B cell (primary cell): ENCODE measurements around the gene AKR1C4. TPM values are rescaled to one million over a fixed set of nuclear protein-coding genes. Genes with fewer than 3 reads are reported as not detected.

Experiments
- ATAC-seq: fragments of 200-7000 bp; cut with Tn5 transposase; one replicate; pipeline ENCODE4 v1.10.0; 2021; ENCODE audit warnings: low read depth, mild to moderate bottlenecking, moderate number of reproducible peaks, moderate library complexity
- CTCF ChIA-PET: fragments of 350-600 bp; sonication (Branson Sonifier 250); formaldehyde crosslinking; loops from one replicate; lab custom pipeline; 2021; ENCODE audit warnings: antibody characterized with exemption, inconsistent platforms; lab: Charles Lee
- POLR2A ChIA-PET: fragments of 350-600 bp; sonication (Branson Sonifier 250); formaldehyde crosslinking; loops from one replicate; lab custom pipeline; 2021; ENCODE audit warnings: antibody characterized with exemption; lab: Charles Lee
- DNase-seq: peaks from one replicate; pipeline ENCODE4 v3.0.0; 2013
- H2AFZ ChIP-seq: 2 replicates; pipeline ENCODE4 v1.6.1; 2012; ENCODE audit warnings: mild to moderate bottlenecking, low read depth, low read length; ENCODE audit not compliant: insufficient read depth, poor library complexity, severe bottlenecking
- H3K27ac ChIP-seq, 2 donors: 1 replicate in 1 of 2; 2 replicates in 1 of 2; pipeline ENCODE4 v1.5.1; 2012 to 2013; ENCODE audit warnings: low read length in 2 of 2, mild to moderate bottlenecking in 2 of 2, moderate library complexity in 1 of 2
- H3K27me3 ChIP-seq, 4 experiments: fragments of 200-600 bp in 1 of 4; sonication (generic) in 1 of 4; replicated peaks in 1 of 4; 1 replicate in 2 of 4; 2 replicates in 2 of 4; pipeline versions ENCODE4 v1.6.1 to v1.7.0; 2013 to 2016; ENCODE audit warnings: low read length in 3 of 4, mild to moderate bottlenecking in 2 of 4, mixed read lengths in 1 of 4, moderate library complexity in 1 of 4; ENCODE audit not compliant: insufficient read depth in 4 of 4, control insufficient read depth in 3 of 4; ENCODE audit errors: control extremely low read depth in 1 of 4
- H3K36me3 ChIP-seq, 2 experiments: replicated peaks in 1 of 2; 1 replicate in 1 of 2; 2 replicates in 1 of 2; pipeline versions ENCODE4 v1.6.1 to v1.7.1; 2013; ENCODE audit warnings: low read length in 1 of 2; ENCODE audit not compliant: insufficient read depth in 2 of 2, control insufficient read depth in 1 of 2; ENCODE audit errors: control extremely low read depth in 1 of 2, extremely low read depth in 1 of 2
- H3K4me1 ChIP-seq, 2 donors: fragments of 200-600 bp in 1 of 2; sonication (generic) in 1 of 2; 1 replicate in 1 of 2; 2 replicates in 1 of 2; pipeline versions ENCODE4 v1.5.1 to v1.6.1; 2013 to 2017; ENCODE audit warnings: low read length in 2 of 2; ENCODE audit not compliant: control insufficient read depth in 2 of 2, insufficient read depth in 2 of 2
- H3K4me2 ChIP-seq: replicated peaks from 2 replicates; pipeline ENCODE3; 2012; ENCODE audit warnings: mild to moderate bottlenecking, low read depth, low read length; ENCODE audit not compliant: poor library complexity, severe bottlenecking
- H3K4me3 ChIP-seq, 5 experiments: fragments of 200-600 bp in 1 of 5; sonication (generic) in 1 of 5; 1 replicate in 3 of 5; 2 replicates in 2 of 5; pipeline versions ENCODE4 v1.5.1 to v1.7.0; 2011 to 2016; ENCODE audit warnings: low read length in 4 of 5, mild to moderate bottlenecking in 4 of 5, low read depth in 2 of 5, control low read depth in 1 of 5, moderate library complexity in 1 of 5; ENCODE audit not compliant: insufficient read depth in 1 of 5; ENCODE audit errors: control extremely low read depth in 1 of 5, extremely low read depth in 1 of 5
- H3K79me2 ChIP-seq: fragments of 200-600 bp; sonication (generic); one replicate; pipeline ENCODE4 v1.6.0; 2016; ENCODE audit warnings: low read length; ENCODE audit not compliant: control insufficient read depth, insufficient read depth
- H3K9ac ChIP-seq: fragments of 200-600 bp; sonication (generic); 2 replicates; pipeline ENCODE4 v1.6.1; 2017; ENCODE audit warnings: mild to moderate bottlenecking, low read length, moderate library complexity
- H3K9me3 ChIP-seq, 3 donors: one replicate each; pipeline versions ENCODE4 v1.6.1 to v1.7.1; 2013; ENCODE audit warnings: low read length in 2 of 3; ENCODE audit not compliant: control insufficient read depth in 2 of 3, insufficient read depth in 1 of 3; ENCODE audit errors: control extremely low read depth in 1 of 3
- H4K20me1 ChIP-seq: 2 replicates; pipeline ENCODE4 v1.6.0; 2012; ENCODE audit warnings: mild to moderate bottlenecking, low read length; ENCODE audit not compliant: insufficient read depth, control insufficient read depth, poor library complexity, severe bottlenecking
- H3K27ac Mint-ChIP-seq: one replicate; pipeline ENCODE4 v1.8.0; 2021; ENCODE audit warnings: mixed read lengths
- H3K27me3 Mint-ChIP-seq: one replicate; pipeline ENCODE4 v1.8.0; 2021; ENCODE audit warnings: mixed read lengths
- H3K4me1 Mint-ChIP-seq: one replicate; pipeline ENCODE4 v1.8.0; 2021; ENCODE audit warnings: mixed read lengths
- H3K4me3 Mint-ChIP-seq: one replicate; pipeline ENCODE4 v1.8.0; 2021; ENCODE audit warnings: mixed read lengths
- H3K9me3 Mint-ChIP-seq: one replicate; pipeline ENCODE4 v1.8.0; 2022; ENCODE audit warnings: mixed read lengths; ENCODE audit not compliant: insufficient read depth
- EZH2 ChIP-seq: IDR thresholded peaks from 2 replicates; pipeline ENCODE4 v1.6.1; 2012; ENCODE audit warnings: borderline replicate concordance, low read depth, mild to moderate bottlenecking, moderate library complexity, low read length; ENCODE audit not compliant: insufficient read depth, poor library complexity, severe bottlenecking
- WGBS: methylation state at CpG from one replicate; pipeline ENCODE4 v1.1.5; 2013; ENCODE audit warnings: missing lambda C conversion rate; ENCODE audit not compliant: insufficient coverage; 5-methylcytosine and 5-hydroxymethylcytosine counted together
- intact Hi-C: fragments of 100-400 bp; cut with micrococcal nuclease; formaldehyde crosslinking; loops from one replicate; pipeline ENCODE4 v1.10.0; 2022
- polyA plus RNA-seq: library from polyadenylated mRNA; depleted of rRNA; stranded (reverse); fragments of >200 nt; gene quantifications from 2 replicates; pipeline ENCODE4 v1.2.3, GENCODE V29; 2012
- total RNA-seq, 2 donors: library from RNA; stranded (reverse); fragments of 120-200 nt in 1 of 2; gene quantifications; 1 replicate in 1 of 2; 2 replicates in 1 of 2; pipeline versions ENCODE4 v1.2.3 to v1.2.4, GENCODE V29; 2013 to 2022
- TF ChIP-seq, protein P1 (sequence below): fragments of 200-600 bp; IDR thresholded peaks from one replicate; pipeline ENCODE4 v1.8.0; 2022; ENCODE audit warnings: antibody characterized with exemption, mild to moderate bottlenecking

AKR1C4 gene
- total and polyA plus RNA-seq, 2 donors (not counting 1 experiment from before 2014, with no cell fraction given): not detected

- Mint-ChIP-seq H3K27ac (no peak overlapping the region), H3K4me3 (no peak overlapping the region), H3K9me3 (peaks cover 5% of the 10 kb centered on the region), H3K27me3 (no peaks in the 10 kb centered on the region), H3K4me1 (no peaks in the 10 kb centered on the region)
- intact Hi-C loops: no loop called here
- Histone ChIP-seq H3K27me3 (no peaks in the 10 kb centered on the region), H2AFZ (no peak overlapping the region), H3K4me3 (no peak overlapping the region), H3K9me3 (peaks cover 1 to 6% (median 4%) of the 10 kb centered on the region in 3 donors), H3K4me1 (no peaks in the 10 kb centered on the region), H3K27ac (no peak overlapping the region), H4K20me1 (no peaks in the 10 kb centered on the region), H3K9ac (no peak overlapping the region), H3K79me2 (no peaks in the 10 kb centered on the region), H3K36me3 (no peaks in the 10 kb centered on the region), H3K4me2 (no peak overlapping the region)
- WGBS: 88% methylated on average over 6 of the region's 6 CpGs
- POLR2A ChIA-PET: no interaction called here
- DNase-seq (no peak), ATAC-seq (no peak)
- TF ChIP-seq, protein P1, sequence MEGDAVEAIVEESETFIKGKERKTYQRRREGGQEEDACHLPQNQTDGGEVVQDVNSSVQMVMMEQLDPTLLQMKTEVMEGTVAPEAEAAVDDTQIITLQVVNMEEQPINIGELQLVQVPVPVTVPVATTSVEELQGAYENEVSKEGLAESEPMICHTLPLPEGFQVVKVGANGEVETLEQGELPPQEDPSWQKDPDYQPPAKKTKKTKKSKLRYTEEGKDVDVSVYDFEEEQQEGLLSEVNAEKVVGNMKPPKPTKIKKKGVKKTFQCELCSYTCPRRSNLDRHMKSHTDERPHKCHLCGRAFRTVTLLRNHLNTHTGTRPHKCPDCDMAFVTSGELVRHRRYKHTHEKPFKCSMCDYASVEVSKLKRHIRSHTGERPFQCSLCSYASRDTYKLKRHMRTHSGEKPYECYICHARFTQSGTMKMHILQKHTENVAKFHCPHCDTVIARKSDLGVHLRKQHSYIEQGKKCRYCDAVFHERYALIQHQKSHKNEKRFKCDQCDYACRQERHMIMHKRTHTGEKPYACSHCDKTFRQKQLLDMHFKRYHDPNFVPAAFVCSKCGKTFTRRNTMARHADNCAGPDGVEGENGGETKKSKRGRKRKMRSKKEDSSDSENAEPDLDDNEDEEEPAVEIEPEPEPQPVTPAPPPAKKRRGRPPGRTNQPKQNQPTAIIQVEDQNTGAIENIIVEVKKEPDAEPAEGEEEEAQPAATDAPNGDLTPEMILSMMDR: no peak
- TF ChIP-seq EZH2: no peak
- CTCF ChIA-PET: no interaction called here
Measured at GRCh38 chr10:5159126-5159525, 37.5 kb upstream of the AKR1C4 start.

GRCh38 chr10:5163487-5163886, 33.1 kb upstream of the AKR1C4 start:
- no peak for ATAC-seq
- TF ChIP-seq EZH2: no peak
- TF ChIP-seq, protein P1: no peak
- no peak overlapping the region for H3K4me2 ChIP-seq
- H4K20me1 ChIP-seq: no peaks in the 10 kb centered on the region
- POLR2A ChIA-PET: no interaction called here
- no peak overlapping the region for H2AFZ ChIP-seq
- no peaks in the 10 kb centered on the region for H3K27me3 ChIP-seq
- peaks cover 9% of the 10 kb centered on the region for H3K9me3 Mint-ChIP-seq
- peaks cover 6 to 16% (median 7%) of the 10 kb centered on the region in 3 donors for H3K9me3 ChIP-seq
- H3K9ac ChIP-seq: no peak overlapping the region
- no peak for DNase-seq
- H3K27ac ChIP-seq: no peak overlapping the region
- intact Hi-C loops: no loop called here
- 54% methylated on average over 2 of the region's 2 CpGs for WGBS
- H3K4me3 ChIP-seq: no peak overlapping the region
- CTCF ChIA-PET: no interaction called here
- no peaks in the 10 kb centered on the region for H3K4me1 ChIP-seq
- no peaks in the 10 kb centered on the region for H3K4me1 Mint-ChIP-seq
- no peaks in the 10 kb centered on the region for H3K79me2 ChIP-seq
- H3K36me3 ChIP-seq: no peaks in the 10 kb centered on the region
- H3K27me3 Mint-ChIP-seq: no peaks in the 10 kb centered on the region
- no peak overlapping the region for H3K4me3 Mint-ChIP-seq
- no peak overlapping the region for H3K27ac Mint-ChIP-seq
